Loucy (cell line): ENCODE data around the gene MMP21.

Experiments
- CTCF ChIP-seq: fragments of 200-600 bp; sonication (generic); conservative IDR thresholded peaks from 2 replicates; pipeline ENCODE4 v1.5.1; 2014; ENCODE audit warnings: mild to moderate bottlenecking, antibody characterized with exemption, low read length
- EZH2phosphoT487 ChIP-seq: fragments of 200-600 bp; IDR thresholded peaks from 2 replicates; pipeline ENCODE4 v1.6.1; 2018; ENCODE audit warnings: antibody characterized with exemption, mild to moderate bottlenecking, moderate library complexity, borderline replicate concordance

GRCh38 chr10:125792342-125793300 lies 17.0 kb upstream of the MMP21 start:
- TF ChIP-seq CTCF, result no peak
- TF ChIP-seq EZH2phosphoT487, result no peak
